Measurements from ENCODE around the gene GAPDHS. TPM values are rescaled to one million over a fixed set of nuclear protein-coding genes. Genes with fewer than 3 reads are reported as not detected.

Gene GAPDHS
- polyA plus RNA-seq = not detected in 2 replicates

GRCh38 chr19:35533201-35533821, at the start of gene GAPDHS:
Gene GAPDHS (plus strand): TSS chr19:35533456. CDS start chr19:35533528, 72 bp downstream.

GRCh38 chr19:35490364-35490763, 42.9 kb upstream of the GAPDHS start, which contains the start of gene KRTDAP:
Gene KRTDAP (minus strand): TSS chr19:35490464. CDS start chr19:35490442, 22 bp downstream.

GRCh38 chr19:35513628-35514281, 19.5 kb upstream of the GAPDHS start, which contains the start of gene DMKN:
Gene DMKN (minus strand): TSS chr19:35513649. CDS start chr19:35513475, 174 bp downstream.

GRCh38 chr19:35528218-35529038, 4.8 kb upstream of the GAPDHS start, which contains the start of gene SBSN:
Gene SBSN (minus strand): TSS chr19:35528311. CDS start chr19:35528281, 30 bp downstream.

GRCh38 chr19:35545001-35545854, 12.0 kb downstream of the GAPDHS start, which contains the start of gene TMEM147:
Gene TMEM147 (plus strand): TSS chr19:35545626. CDS start chr19:35545740, 114 bp downstream.

GRCh38 chr19:35563207-35563829, 30.1 kb downstream of the GAPDHS start, which contains the start of gene ATP4A:
Gene ATP4A (minus strand): TSS chr19:35563658. CDS start chr19:35563629, 29 bp downstream.

GRCh38 chr19:35585848-35586247, 52.6 kb downstream of the GAPDHS start, which contains the start of gene PMIS2:
Gene PMIS2 (plus strand): TSS chr19:35586173. CDS start chr19:35586260, 87 bp downstream.

Other genes starting within 250 kb of the GAPDHS start
- gene MAG, start 241.3 kb upstream of the GAPDHS start, polyA plus RNA-seq = 0.22 TPM in 1 of 2 replicates, not detected in the other
- 0.28 TPM in 1 of 2 replicates, not detected in the other for gene CD22, start 204.3 kb upstream of the GAPDHS start, polyA plus RNA-seq
- gene FFAR1, start 185.6 kb upstream of the GAPDHS start, polyA plus RNA-seq = not detected in 2 replicates
- gene FFAR3, start 175.0 kb upstream of the GAPDHS start, polyA plus RNA-seq = not detected in 2 replicates
- not detected in 2 replicates for gene GPR42, start 162.4 kb upstream of the GAPDHS start, polyA plus RNA-seq
- not detected in 2 replicates for gene FFAR2, start 85.2 kb upstream of the GAPDHS start, polyA plus RNA-seq
- 0.58 and 1.7 TPM in 2 replicates for gene KRTDAP, start 43.0 kb upstream of the GAPDHS start, polyA plus RNA-seq
- 6.0 and 7.7 TPM in 2 replicates for gene DMKN, start 19.8 kb upstream of the GAPDHS start, polyA plus RNA-seq
- not detected in 2 replicates for gene SBSN, start 5.1 kb upstream of the GAPDHS start, polyA plus RNA-seq
- 95.0 and 102 TPM in 2 replicates for gene TMEM147, start 12.2 kb downstream of the GAPDHS start, polyA plus RNA-seq
- not detected in 2 replicates for gene ATP4A, start 30.2 kb downstream of the GAPDHS start, polyA plus RNA-seq
- gene PMIS2, start 52.7 kb downstream of the GAPDHS start, polyA plus RNA-seq = not detected in 2 replicates
- gene HAUS5, start 79.3 kb downstream of the GAPDHS start, polyA plus RNA-seq = 0.60 and 0.84 TPM in 2 replicates
- 8.9 and 12.6 TPM in 2 replicates for gene RBM42, start 95.6 kb downstream of the GAPDHS start, polyA plus RNA-seq
- 0.70 TPM in 1 of 2 replicates, not detected in the other for gene ETV2, start 108.3 kb downstream of the GAPDHS start, polyA plus RNA-seq
- gene COX6B1, start 114.9 kb downstream of the GAPDHS start, polyA plus RNA-seq = 1,754 and 2,269 TPM in 2 replicates
- 0.27 TPM in 1 of 2 replicates, not detected in the other for gene UPK1A, start 133.1 kb downstream of the GAPDHS start, polyA plus RNA-seq
- not detected in 2 replicates for gene ZBTB32, start 171.1 kb downstream of the GAPDHS start, polyA plus RNA-seq
- gene KMT2B, start 184.5 kb downstream of the GAPDHS start, polyA plus RNA-seq = 1.0 and 1.8 TPM in 2 replicates
- gene IGFLR1, start 209.0 kb downstream of the GAPDHS start, polyA plus RNA-seq = 1.0 and 4.9 TPM in 2 replicates
- 69.6 and 75.0 TPM in 2 replicates for gene U2AF1L4, start 212.0 kb downstream of the GAPDHS start, polyA plus RNA-seq
- 311 and 383 TPM in 2 replicates for gene PSENEN, start 212.2 kb downstream of the GAPDHS start, polyA plus RNA-seq
- 4.6 and 8.3 TPM in 2 replicates for gene LIN37, start 215.1 kb downstream of the GAPDHS start, polyA plus RNA-seq
- 0.50 TPM in 1 of 2 replicates, not detected in the other for gene HSPB6, start 223.6 kb downstream of the GAPDHS start, polyA plus RNA-seq
- 0.51 TPM in 1 of 2 replicates, not detected in the other for gene PROSER3, start 224.7 kb downstream of the GAPDHS start, polyA plus RNA-seq
- 0.15 and 0.40 TPM in 2 replicates for gene ARHGAP33, start 242.1 kb downstream of the GAPDHS start, polyA plus RNA-seq

Data from Purkinje cell (primary cell).